Muscle of leg (tissue), 11 donors: ENCODE measurements around the gene TAF1C. TPM values are rescaled to one million over a fixed set of nuclear protein-coding genes. Genes with fewer than 3 reads are reported as not detected.
"Not testable (repeated sequence)": the region's sequence is repeated elsewhere in the genome, so short reads cannot be mapped to it uniquely, and the experiment has no call there.

Experiments
- DNase-seq: peaks from one replicate; pipeline ENCODE4 v3.0.0; 2013
- H3K27ac ChIP-seq: one replicate; pipeline ENCODE4 v1.5.1; 2013; ENCODE audit warnings: mild to moderate bottlenecking, low read length, control low read depth
- H3K27me3 ChIP-seq: one replicate; pipeline ENCODE4 v1.6.1; 2013; ENCODE audit warnings: low read length; ENCODE audit not compliant: control insufficient read depth, insufficient read depth
- H3K36me3 ChIP-seq: one replicate; pipeline ENCODE4 v1.6.1; 2013; ENCODE audit warnings: low read length; ENCODE audit not compliant: control insufficient read depth, insufficient read depth
- H3K4me1 ChIP-seq: one replicate; pipeline ENCODE4 v1.6.1; 2013; ENCODE audit warnings: low read length; ENCODE audit not compliant: control insufficient read depth, insufficient read depth
- H3K4me3 ChIP-seq: one replicate; pipeline ENCODE4 v1.5.1; 2013; ENCODE audit warnings: low read length, control low read depth
- H3K9me3 ChIP-seq: replicated peaks from 2 replicates; pipeline ENCODE4 v1.6.1; 2013; ENCODE audit warnings: low read depth, low read length; ENCODE audit not compliant: control insufficient read depth
- WGBS: methylation state at CpG from one replicate; pipeline ENCODE4 v1.1.5; 2013; ENCODE audit warnings: missing lambda C conversion rate; ENCODE audit not compliant: insufficient coverage; 5-methylcytosine and 5-hydroxymethylcytosine counted together
- polyA plus RNA-seq, 8 donors: library from polyadenylated mRNA; unstranded; fragments of 120-200 nt; gene quantifications; one replicate each; pipeline versions ENCODE4 v1.2.1 to v1.2.3, GENCODE V29; 2013; ENCODE audit warnings: inconsistent platforms in 1 of 8, low replicate concordance in 1 of 8; ENCODE audit not compliant: insufficient read length in 8 of 8, insufficient read depth in 1 of 8
- total RNA-seq: library from RNA; stranded (reverse); fragments of 120-200 nt; gene quantifications from one replicate; pipeline ENCODE4 v1.2.4, GENCODE V29; 2013

The TAF1C gene
- total and polyA plus RNA-seq, 9 donors = 18.3 to 38.0 (median 23.8) TPM

GRCh38 chr16:84214451-84215066, 27.7 kb upstream of the TAF1C start:
- Histone ChIP-seq H3K36me3 (no peaks in the 10 kb centered on the region), H3K27ac (no peak overlapping the region), H3K27me3 (peaks cover 2% of the 10 kb centered on the region), H3K4me1 (peaks cover 5% of the 10 kb centered on the region), H3K4me3 (no peak overlapping the region), H3K9me3 (no peaks in the 10 kb centered on the region)
- peak; percentile 27 for DNase-seq
- 70% methylated on average over 10 of the region's 15 CpGs for WGBS

- H3K4me1 ChIP-seq = peaks cover 5% of the 10 kb centered on the region
- H3K27ac ChIP-seq = no peak overlapping the region
- no peaks in the 10 kb centered on the region for H3K36me3 ChIP-seq
- H3K9me3 ChIP-seq = no peaks in the 10 kb centered on the region
- no peak for DNase-seq
- no peaks in the 10 kb centered on the region for H3K27me3 ChIP-seq
- H3K4me3 ChIP-seq = no peak overlapping the region
- 88% methylated on average over 3 of the region's 4 CpGs for WGBS
Observed at GRCh38 chr16:84212631-84213030, 25.8 kb upstream of the TAF1C start.

GRCh38 chr16:84212154-84212553, 25.3 kb upstream of the TAF1C start:
- no peak for DNase-seq
- WGBS = no CpG with 5 or more reads among the region's 4 CpGs
- Histone ChIP-seq H3K27ac (no peak overlapping the region), H3K4me1 (peaks cover 5% of the 10 kb centered on the region), H3K27me3 (no peaks in the 10 kb centered on the region), H3K36me3 (no peaks in the 10 kb centered on the region), H3K4me3 (no peak overlapping the region), H3K9me3 (no peaks in the 10 kb centered on the region)

- 67% methylated on average over 1 of the region's 2 CpGs for WGBS
- Histone ChIP-seq H3K4me1 (peaks cover 5% of the 10 kb centered on the region), H3K27me3 (no peaks in the 10 kb centered on the region), H3K36me3 (no peaks in the 10 kb centered on the region), H3K9me3 (no peaks in the 10 kb centered on the region), H3K4me3 (no peak overlapping the region), H3K27ac (no peak overlapping the region)
- DNase-seq = no peak
Observed at GRCh38 chr16:84209989-84210388, 23.1 kb upstream of the TAF1C start.

GRCh38 chr16:84207879-84208278, 21.0 kb upstream of the TAF1C start:
- H3K27ac ChIP-seq = no peak overlapping the region

GRCh38 chr16:84207251-84207650, 20.4 kb upstream of the TAF1C start:
- Histone ChIP-seq H3K4me1 (no peaks in the 10 kb centered on the region), H3K4me3 (no peak overlapping the region), H3K27ac (no peak overlapping the region), H3K9me3 (no peaks in the 10 kb centered on the region), H3K27me3 (no peaks in the 10 kb centered on the region), H3K36me3 (no peaks in the 10 kb centered on the region)
- WGBS = 68% methylated on average over 4 of the region's 6 CpGs
- no peak for DNase-seq

More at GRCh38 chr16:84207879-84208278, 21.0 kb upstream of the TAF1C start:
- 29% methylated on average over 6 of the region's 8 CpGs for WGBS
- Histone ChIP-seq H3K4me3 (no peak overlapping the region), H3K9me3 (no peaks in the 10 kb centered on the region), H3K36me3 (no peaks in the 10 kb centered on the region), H3K27me3 (no peaks in the 10 kb centered on the region), H3K4me1 (no peaks in the 10 kb centered on the region)
- DNase-seq = no peak

GRCh38 chr16:84205976-84206691, 19.3 kb upstream of the TAF1C start:
- Histone ChIP-seq H3K36me3 (no peaks in the 10 kb centered on the region), H3K4me1 (no peaks in the 10 kb centered on the region), H3K27ac (no peak overlapping the region), H3K9me3 (no peaks in the 10 kb centered on the region), H3K4me3 (no peak overlapping the region), H3K27me3 (no peaks in the 10 kb centered on the region)
- DNase-seq = no peak
- 84% methylated on average over 16 of the region's 18 CpGs for WGBS

DNA sequence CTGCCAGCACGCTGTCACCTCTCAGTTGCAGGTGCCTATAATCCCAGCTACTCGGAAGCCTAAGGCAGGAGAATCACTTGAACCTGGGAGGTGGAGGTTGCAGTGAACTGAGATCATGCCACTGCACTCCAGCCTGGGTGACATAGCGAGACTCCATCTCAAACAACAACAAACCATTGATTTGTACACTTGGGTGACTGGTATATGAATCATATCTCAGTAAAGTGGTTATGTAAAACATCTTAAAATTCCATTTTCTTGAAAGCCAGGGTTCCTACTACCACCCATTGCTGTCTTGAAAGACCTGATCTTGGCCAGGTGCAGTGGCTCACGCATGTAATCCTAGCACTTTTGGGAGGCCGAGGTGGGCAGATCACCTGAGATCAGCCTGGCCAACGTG, 18.3 kb upstream of the TAF1C start:
- H3K27me3 ChIP-seq, H3K9me3 ChIP-seq, H3K4me3 ChIP-seq, H3K27ac ChIP-seq, H3K36me3 ChIP-seq, H3K4me1 ChIP-seq, DNase-seq: not testable (repeated sequence)
- WGBS = 80% methylated on average over 2 of the region's 6 CpGs

DNA sequence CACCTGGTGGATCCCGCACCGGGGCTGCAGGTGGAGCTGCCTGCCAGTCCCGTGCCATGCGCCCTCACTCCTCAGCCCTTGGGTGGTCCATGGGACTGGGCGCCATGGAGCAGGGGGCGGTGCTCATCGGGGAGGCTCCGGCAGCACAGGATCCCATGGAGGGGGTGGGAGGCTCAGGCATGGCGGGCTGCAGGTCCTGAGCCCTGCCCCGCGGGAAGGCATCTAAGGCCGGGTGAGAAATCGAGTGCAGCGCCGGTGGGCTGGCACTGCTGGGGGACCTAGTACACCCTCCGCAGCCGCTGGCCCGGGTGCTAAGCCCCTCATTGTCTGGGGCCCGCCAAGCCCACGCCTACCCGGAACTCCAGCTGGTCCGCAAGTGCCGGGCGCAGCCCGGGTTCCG, 17.7 kb upstream of the TAF1C start:
- H3K9me3 ChIP-seq, DNase-seq, H3K4me1 ChIP-seq, H3K27ac ChIP-seq, H3K4me3 ChIP-seq, H3K36me3 ChIP-seq, H3K27me3 ChIP-seq: not testable (repeated sequence)
- WGBS = 94% methylated on average over 16 of the region's 26 CpGs

DNA sequence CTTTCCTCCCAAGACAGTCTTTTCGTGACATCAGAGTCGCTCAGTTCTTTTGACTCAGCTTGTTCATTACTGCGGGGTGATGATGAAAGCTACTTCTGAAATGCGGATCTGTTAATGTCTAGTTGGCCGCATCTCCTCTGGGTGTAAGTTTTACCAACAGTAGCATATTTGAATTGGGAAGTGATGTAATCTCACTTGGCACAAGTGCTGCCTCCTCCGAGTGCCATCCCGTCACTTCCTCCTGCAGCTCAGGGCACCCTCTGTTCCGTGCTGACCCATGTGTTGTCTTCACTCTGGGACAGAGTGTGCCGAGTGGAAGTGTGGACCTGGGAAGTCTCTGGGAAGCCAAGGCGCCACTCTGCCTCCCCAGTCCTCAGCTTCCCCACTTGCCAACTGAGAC, 13.0 kb upstream of the TAF1C start:
- peak; percentile 62 for DNase-seq
- Histone ChIP-seq H3K9me3 (no peaks in the 10 kb centered on the region), H3K4me3 (no peak overlapping the region), H3K4me1 (no peaks in the 10 kb centered on the region), H3K36me3 (no peaks in the 10 kb centered on the region), H3K27me3 (no peaks in the 10 kb centered on the region), H3K27ac (no peak overlapping the region)
- WGBS = 89% methylated on average over 4 of the region's 10 CpGs
